MCF 10A (cell line): ENCODE measurements around the gene MVK. TPM values are rescaled to one million over a fixed set of nuclear protein-coding genes. Genes with fewer than 3 reads are reported as not detected.

Experiments
- BruUV-seq: library from RNA; stranded (reverse); fragments of 400-500 nt; replicated peaks from 2 replicates; lab custom pipeline; 2021; lab: Mats Ljungman, UMichigan
- CTCF ChIA-PET: fragments of 300-600 bp; sonication (Branson Sonifier 250); formaldehyde crosslinking; extraction: SDS; loops from one replicate; lab custom pipeline; 2021; ENCODE audit warnings: antibody characterized with exemption, inconsistent platforms; lab: Yijun Ruan, JAX
- POLR2A ChIA-PET: fragments of 300-600, 350-650 bp; sonication (Branson Sonifier 250); formaldehyde crosslinking; extraction: SDS; loops from one replicate; lab custom pipeline; 2020; ENCODE audit warnings: antibody characterized with exemption, inconsistent platforms; lab: Yijun Ruan, JAX
- DNase-seq: peaks from one replicate; pipeline ENCODE4 v3.0.0-alpha.2; 2018; ENCODE audit not compliant: unreplicated experiment
- H3K27ac Mint-ChIP-seq: one replicate; pipeline ENCODE4 v1.8.0; 2022; ENCODE audit warnings: mild to moderate bottlenecking, low read depth, mixed read lengths; ENCODE audit not compliant: unreplicated experiment
- H3K27me3 Mint-ChIP-seq: one replicate; pipeline ENCODE4 v1.8.0; 2022; ENCODE audit warnings: mixed read lengths; ENCODE audit not compliant: insufficient read depth, unreplicated experiment
- H3K36me3 Mint-ChIP-seq: one replicate; pipeline ENCODE4 v1.8.0; 2022; ENCODE audit warnings: mild to moderate bottlenecking, moderate library complexity, mixed read lengths; ENCODE audit not compliant: insufficient read depth, unreplicated experiment
- H3K4me1 Mint-ChIP-seq: one replicate; pipeline ENCODE4 v1.8.0; 2022; ENCODE audit warnings: mixed read lengths; ENCODE audit not compliant: insufficient read depth, unreplicated experiment
- H3K4me3 Mint-ChIP-seq: one replicate; pipeline ENCODE4 v1.8.0; 2022; ENCODE audit warnings: mild to moderate bottlenecking, moderate library complexity, mixed read lengths; ENCODE audit not compliant: unreplicated experiment
- H3K9me3 Mint-ChIP-seq: one replicate; pipeline ENCODE4 v1.8.0; 2022; ENCODE audit warnings: mixed read lengths; ENCODE audit not compliant: unreplicated experiment
- intact Hi-C: fragments of 100-400 bp; cut with micrococcal nuclease; formaldehyde crosslinking; loops from 2 replicates; pipeline ENCODE4 v1.14.1; 2022
- total RNA-seq: library from RNA; stranded (reverse); gene quantifications from 2 replicates; pipeline ENCODE4 v1.2.3, GENCODE V29; 2022
- TF ChIP-seq, protein P1 (sequence below): fragments of 200-600 bp; IDR thresholded peaks from one replicate; pipeline ENCODE4 v1.8.0; 2022; ENCODE audit warnings: antibody characterized with exemption, mild to moderate bottlenecking; ENCODE audit not compliant: unreplicated experiment

MVK gene
- total RNA-seq, 1 experiment from 2014 or later, result 17.1 TPM

DNA sequence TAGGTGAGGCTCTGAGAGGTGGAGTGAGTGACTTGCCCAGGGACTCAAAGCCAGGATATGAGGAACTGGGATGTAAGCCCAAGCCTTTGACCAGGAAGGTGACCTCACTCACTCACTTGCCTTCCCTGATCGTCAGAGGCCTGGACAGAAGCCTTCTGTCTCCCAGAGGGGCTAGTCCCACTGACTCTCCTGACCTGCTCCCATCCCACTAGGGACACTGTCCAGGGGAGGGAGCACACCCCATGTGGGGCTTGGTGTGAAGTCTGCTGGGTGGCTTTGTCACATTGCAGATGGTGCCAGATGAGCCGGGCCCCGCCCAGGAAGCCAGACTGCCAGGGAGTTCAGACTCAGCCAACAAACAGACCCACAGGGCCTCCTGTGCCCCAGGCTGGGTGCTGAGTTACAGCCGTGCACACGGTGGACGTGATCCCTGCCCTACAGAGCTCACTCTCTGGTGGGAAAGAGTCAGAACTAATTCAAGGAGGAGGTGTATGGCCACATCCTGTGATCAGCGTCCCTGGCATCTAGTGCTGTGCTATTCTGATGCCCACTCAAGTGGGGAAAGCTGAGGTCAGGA, 28.6 kb upstream of the MVK start:
- intact Hi-C loops, result no loop called here
- Mint-ChIP-seq H3K27me3 (peaks cover 21% of the 10 kb centered on the region), H3K4me1 (peaks cover 11% of the 10 kb centered on the region), H3K4me3 (no peak overlapping the region), H3K27ac (no peak overlapping the region), H3K36me3 (no peaks in the 10 kb centered on the region), H3K9me3 (no peaks in the 10 kb centered on the region)
- no TSS peak for BruUV-seq
- ChIA-PET POLR2A (interaction anchor here (0.6 to 1.5 kb wide), 5 partner anchors 11 to 367 kb away, joined by 3 to 4 read pairs (median 3); no protein-coding TSS in a partner anchor), CTCF (no interaction called here)
- DNase-seq, result peak; percentile 33
- TF ChIP-seq, protein P1, sequence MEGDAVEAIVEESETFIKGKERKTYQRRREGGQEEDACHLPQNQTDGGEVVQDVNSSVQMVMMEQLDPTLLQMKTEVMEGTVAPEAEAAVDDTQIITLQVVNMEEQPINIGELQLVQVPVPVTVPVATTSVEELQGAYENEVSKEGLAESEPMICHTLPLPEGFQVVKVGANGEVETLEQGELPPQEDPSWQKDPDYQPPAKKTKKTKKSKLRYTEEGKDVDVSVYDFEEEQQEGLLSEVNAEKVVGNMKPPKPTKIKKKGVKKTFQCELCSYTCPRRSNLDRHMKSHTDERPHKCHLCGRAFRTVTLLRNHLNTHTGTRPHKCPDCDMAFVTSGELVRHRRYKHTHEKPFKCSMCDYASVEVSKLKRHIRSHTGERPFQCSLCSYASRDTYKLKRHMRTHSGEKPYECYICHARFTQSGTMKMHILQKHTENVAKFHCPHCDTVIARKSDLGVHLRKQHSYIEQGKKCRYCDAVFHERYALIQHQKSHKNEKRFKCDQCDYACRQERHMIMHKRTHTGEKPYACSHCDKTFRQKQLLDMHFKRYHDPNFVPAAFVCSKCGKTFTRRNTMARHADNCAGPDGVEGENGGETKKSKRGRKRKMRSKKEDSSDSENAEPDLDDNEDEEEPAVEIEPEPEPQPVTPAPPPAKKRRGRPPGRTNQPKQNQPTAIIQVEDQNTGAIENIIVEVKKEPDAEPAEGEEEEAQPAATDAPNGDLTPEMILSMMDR, result no peak

GRCh38 chr12:109545826-109546225, 27.8 kb upstream of the MVK start:
- Mint-ChIP-seq H3K27me3 (peaks cover 26% of the 10 kb centered on the region), H3K27ac (no peak overlapping the region), H3K9me3 (no peaks in the 10 kb centered on the region), H3K36me3 (no peaks in the 10 kb centered on the region), H3K4me3 (no peak overlapping the region), H3K4me1 (peaks cover 11% of the 10 kb centered on the region)
- DNase-seq, result no peak
- CTCF ChIA-PET, result interaction anchor here (0.6 to 1.0 kb wide), 2 partner anchors 51 to 118 kb away, joined by 3 to 4 read pairs; no protein-coding TSS in a partner anchor
- POLR2A ChIA-PET, result interaction anchor here (1.3 to 1.5 kb wide), 2 partner anchors 11 to 14 kb away, joined by 3 to 4 read pairs; no protein-coding TSS in a partner anchor
- BruUV-seq, result no TSS peak
- intact Hi-C loops, result no loop called here
- TF ChIP-seq, protein P1, result no peak

DNA sequence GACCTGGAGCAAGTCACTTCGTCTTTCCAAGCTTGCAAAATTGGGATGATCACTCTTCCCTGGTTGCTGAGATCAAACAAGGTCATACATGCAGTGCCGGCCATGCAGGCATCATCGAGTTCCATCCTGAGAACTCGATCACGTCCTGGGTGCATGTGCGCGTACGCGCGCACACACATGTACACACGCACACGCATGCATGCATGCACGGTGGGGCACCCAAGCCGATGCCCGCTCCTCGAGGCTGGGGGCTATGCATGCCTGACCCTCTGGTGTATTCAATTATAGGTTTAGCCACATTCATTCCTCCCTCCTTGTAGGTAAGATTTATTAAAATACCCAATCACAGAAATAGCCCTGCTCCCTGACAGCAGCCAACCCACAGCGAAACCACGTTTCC, 26.3 kb upstream of the MVK start:
- no peak for DNase-seq
- H3K27me3 Mint-ChIP-seq, result peaks cover 26% of the 10 kb centered on the region
- no peaks in the 10 kb centered on the region for H3K9me3 Mint-ChIP-seq
- H3K4me3 Mint-ChIP-seq, result no peak overlapping the region
- H3K27ac Mint-ChIP-seq, result no peak overlapping the region
- intact Hi-C loops, result no loop called here
- H3K4me1 Mint-ChIP-seq, result peaks cover 6% of the 10 kb centered on the region
- TF ChIP-seq, protein P1, result no peak
- BruUV-seq, result no TSS peak
- no peaks in the 10 kb centered on the region for H3K36me3 Mint-ChIP-seq
- POLR2A ChIA-PET, result no interaction called here
- CTCF ChIA-PET, result interaction anchor here (0.6 kb wide), 1 partner anchor 397 kb away, joined by 4 read pairs; no protein-coding TSS in a partner anchor

GRCh38 chr12:109548258-109548657, 25.3 kb upstream of the MVK start:
- Mint-ChIP-seq H3K9me3 (no peaks in the 10 kb centered on the region), H3K4me3 (no peak overlapping the region), H3K36me3 (no peaks in the 10 kb centered on the region), H3K27me3 (peaks cover 26% of the 10 kb centered on the region), H3K4me1 (peaks cover 6% of the 10 kb centered on the region), H3K27ac (no peak overlapping the region)
- DNase-seq, result no peak
- BruUV-seq, result no TSS peak
- TF ChIP-seq, protein P1, result no peak
- intact Hi-C loops, result no loop called here
- ChIA-PET CTCF (no interaction called here), POLR2A (no interaction called here)
